ENCODE measurements around the gene FXYD1.

- TF ChIP-seq EZH2 (IDR thresholded peaks at IDR 0.05; ENCODE audit: insufficient read depth, poor library complexity, severe bottlenecking) = no peak
- no peak for TF ChIP-seq EZH2phosphoT487 (IDR thresholded peaks at IDR 0.05; ENCODE audit: insufficient read depth, low read depth)
These were observed 25.5 kb upstream of the FXYD1 start for GRCh38 chr19:35112995-35113688.

Measured in GM23248 (cell line).